Measurements from ENCODE around the gene GVQW3. TPM values are rescaled to one million over a fixed set of nuclear protein-coding genes. Genes with fewer than 3 reads are reported as not detected.

Gene GVQW3
- total and polyA plus RNA-seq, 2 of the 8 experiments (the other 6 are each of a cell fraction or from before 2014, with no cell fraction given): 5.5 to 8.1 TPM

DNA sequence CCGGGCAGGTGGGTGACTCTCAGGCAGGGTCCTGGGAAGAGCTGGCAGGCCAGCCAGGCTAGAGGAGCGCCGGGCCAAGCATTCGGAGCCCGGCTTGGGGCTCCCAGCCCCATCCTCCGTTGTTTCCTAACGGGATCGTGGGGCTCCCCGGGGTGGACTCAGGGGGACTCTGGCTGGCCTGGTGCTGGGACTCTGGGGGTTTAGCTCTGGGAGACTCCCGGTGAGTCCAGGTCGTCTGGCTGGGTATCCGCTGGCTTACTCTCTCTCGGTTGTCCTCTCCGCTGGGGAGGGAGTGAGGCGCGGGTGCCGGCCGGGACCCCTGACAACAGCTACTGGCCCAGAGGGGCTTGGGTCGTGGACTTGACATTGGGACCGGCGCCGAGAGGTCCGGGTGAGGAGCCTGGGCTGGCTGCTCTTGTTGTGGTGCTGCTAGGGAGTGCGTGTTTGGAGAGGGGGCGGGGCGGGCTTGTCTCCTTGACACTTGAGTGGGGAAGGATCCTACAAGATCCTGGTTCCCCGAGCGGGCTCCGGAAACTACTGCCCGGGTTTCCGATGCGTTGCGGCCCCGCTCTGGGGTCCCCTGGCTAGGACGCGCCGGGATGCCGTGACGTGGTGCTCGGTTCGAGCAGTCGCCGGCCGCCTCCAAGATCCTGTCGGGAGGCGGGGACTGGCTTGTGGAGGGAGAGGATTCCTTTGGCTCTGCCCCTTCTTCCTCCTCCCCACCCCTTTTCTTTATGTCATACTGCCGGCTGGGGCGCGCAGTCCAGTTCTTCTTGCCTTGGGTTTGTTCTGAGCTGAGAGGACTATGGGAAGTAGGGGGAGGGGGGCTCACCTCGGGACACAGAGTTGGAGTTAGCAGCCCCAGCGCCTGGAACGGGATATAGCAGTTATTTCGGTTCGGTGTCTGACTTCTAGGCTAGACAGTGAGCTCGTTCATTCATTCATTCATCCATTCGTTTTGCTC is 64.3 kb downstream of the GVQW3 start:
- H3K56ac ChIP-seq (replicated peaks; ENCODE audit: insufficient read length, low read depth, low read length): peak overlapping the region; percentile 55
- ChIA-PET POLR2A (ENCODE audit: partially characterized antibody) (interaction anchor here (0.7 to 6.5 kb wide), 7 partner anchors 9 to 88 kb away, joined by 3 to 87 read pairs (median 3); no protein-coding TSS in a partner anchor), CTCF (ENCODE audit: partially characterized antibody) (interaction anchor here (0.8 to 3.5 kb wide), 11 partner anchors 10 to 237 kb away, joined by 3 to 21 read pairs (median 4); partner anchors contain the start of genes GVQW3 and THAP12)
- no peaks in the 10 kb centered on the region for H3K9me3 ChIP-seq (ENCODE audit: insufficient read depth in 2 of 2, low read depth in 1 of 2, low read length in 1 of 2)
- peak overlapping the region; percentile 59 for H4K91ac ChIP-seq (replicated peaks; ENCODE audit: insufficient read length, low read length)
- DNase-seq (ENCODE audit: low read depth in 1 of 2, low spot score in 2 of 2): peak; percentile 72 to 78
- H3K4ac ChIP-seq (replicated peaks; ENCODE audit: insufficient read length, low read depth, low read length): no peak overlapping the region
- H4K8ac ChIP-seq (ENCODE audit: extremely low read depth, insufficient read depth, low read length): peak overlapping the region; percentile 89
- peak overlapping the region; percentile 78 for H3K27ac ChIP-seq (ENCODE audit: low read depth, low read length)
- no peak overlapping the region for H3K14ac ChIP-seq (ENCODE audit: insufficient read length)
- no peak overlapping the region for H2BK120ac ChIP-seq (replicated peaks; ENCODE audit: low read depth, low read length)
- H3K36me3 ChIP-seq (ENCODE audit: control insufficient read depth in 2 of 4, insufficient read depth in 4 of 4, low read length in 3 of 4): peaks cover 0 to 31% (median 3%) of the 10 kb centered on the region in 4 experiments; a peak in 3 of 8 replicates
- no peaks in the 10 kb centered on the region for H3K27me3 ChIP-seq (replicated peaks in 1 of 4; ENCODE audit: control insufficient read depth in 3 of 4, extremely low read depth in 1 of 4, insufficient read depth in 3 of 4, low read length in 3 of 4)
- no peak for FAIRE-seq
- peak overlapping the region; percentile 55 for H4K5ac ChIP-seq (ENCODE audit: insufficient read length, low read depth, low read length)
- no peak overlapping the region for H2BK15ac ChIP-seq (ENCODE audit: low read length)
- H3K18ac ChIP-seq (ENCODE audit: extremely low read depth, low read length): peak overlapping the region; percentile 33; the same call in 1 of the 2 replicates
- peaks cover 0 to 61% of the 10 kb centered on the region in 2 experiments; a peak in 3 of 4 replicates for H3K79me2 ChIP-seq (ENCODE audit: control insufficient read depth in 1 of 2, insufficient read depth in 2 of 2, low read length in 2 of 2)
- H3K4me2 ChIP-seq (ENCODE audit: insufficient read depth in 1 of 2, low read depth in 2 of 2, low read length in 2 of 2): peak overlapping the region; percentile 77 to 89
- H3K4me3 ChIP-seq (ENCODE audit: extremely low read depth in 1 of 4, insufficient read depth in 2 of 4, low read depth in 3 of 4, low read length in 4 of 4): peak overlapping the region; percentile 77 to 99 (median 96)
- H2BK12ac ChIP-seq (ENCODE audit: low read depth, low read length): peak overlapping the region; percentile 55; the same call in 1 of the 2 replicates
- H3K79me1 ChIP-seq (ENCODE audit: low read depth, low read length): no peaks in the 10 kb centered on the region; the same call in 1 of the 2 replicates
- peak overlapping the region; percentile 82 to 99 (median 92) for H3K9ac ChIP-seq (replicated peaks in 1 of 4; ENCODE audit: extremely low read depth in 1 of 4, low read depth in 3 of 4, low read length in 3 of 4)
- H2AK5ac ChIP-seq (ENCODE audit: low read depth, low read length): no peak overlapping the region
- H2AFZ ChIP-seq (ENCODE audit: low read length): no peak overlapping the region
- WGBS, 2 experiments (ENCODE audit: extremely low coverage in 1 of 2, insufficient coverage in 1 of 2, insufficient read length in 1 of 2, insufficient replicate concordance in 2 of 2, low coverage in 1 of 2, low lambda C conversion rate in 2 of 2, missing lambda C conversion rate in 1 of 2): 2% methylated on average over 45 of the region's 56 CpGs; no CpG with 5 or more reads in 1 of the 2 experiments
- H4K20me1 ChIP-seq (replicated peaks in 1 of 2; ENCODE audit: control insufficient read depth in 1 of 2, insufficient read depth in 2 of 2, low read length in 2 of 2): no peaks in the 10 kb centered on the region
- peak overlapping the region; percentile 99 for H2BK5ac ChIP-seq (ENCODE audit: low read depth, low read length)
- H3K23me2 ChIP-seq (ENCODE audit: low read depth, low read length): peaks cover 3% of the 10 kb centered on the region; the same call in 1 of the 2 replicates
- H2BK20ac ChIP-seq (ENCODE audit: low read length): peak overlapping the region; percentile 26; the same call in 1 of the 2 replicates
- H3K23ac ChIP-seq (ENCODE audit: insufficient read length): no peak overlapping the region
- H3K4me1 ChIP-seq (replicated peaks in 1 of 4; ENCODE audit: control insufficient read depth in 3 of 4, insufficient read depth in 4 of 4, low read length in 3 of 4): peaks cover 0 to 20% (median 1%) of the 10 kb centered on the region in 4 experiments; a peak in 5 of 7 replicates
- TF ChIP-seq SIN3A (conservative IDR thresholded peaks at IDR 0.05 in 1 of 2, IDR thresholded peaks at IDR 0.05 in 1 of 2; ENCODE audit: low read depth in 1 of 2, low read length in 2 of 2) (peak in 1 of 2 experiments; percentile 80; a peak in 3 of 4 replicates), SIRT6 (IDR thresholded peaks at IDR 0.05; ENCODE audit: low read length) (no peak), NRF1 (IDR thresholded peaks at IDR 0.05; ENCODE audit: low read depth, low read length) (no peak), CBX8 (IDR thresholded peaks at IDR 0.05; ENCODE audit: borderline replicate concordance, low read depth, low read length) (no peak), RAD21 (IDR thresholded peaks at IDR 0.05 in 1 of 2, conservative IDR thresholded peaks at IDR 0.05 in 1 of 2; ENCODE audit: low read depth in 2 of 2, low read length in 2 of 2) (peak in 1 of 2 experiments; percentile 27; a peak in 2 of 4 replicates), RNF2 (IDR thresholded peaks at IDR 0.05; ENCODE audit: borderline replicate concordance, low read depth, low read length, missing control alignments, poor library complexity, severe bottlenecking) (no peak)
- TF ChIP-seq, protein P1, sequence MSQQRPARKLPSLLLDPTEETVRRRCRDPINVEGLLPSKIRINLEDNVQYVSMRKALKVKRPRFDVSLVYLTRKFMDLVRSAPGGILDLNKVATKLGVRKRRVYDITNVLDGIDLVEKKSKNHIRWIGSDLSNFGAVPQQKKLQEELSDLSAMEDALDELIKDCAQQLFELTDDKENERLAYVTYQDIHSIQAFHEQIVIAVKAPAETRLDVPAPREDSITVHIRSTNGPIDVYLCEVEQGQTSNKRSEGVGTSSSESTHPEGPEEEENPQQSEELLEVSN (IDR thresholded peaks at IDR 0.05): no peak

Data from H1 (cell line).